SU-DHL-6 (cell line): ENCODE results near the gene LMBRD2.

Source experiments
- H2AFZ ChIP-seq: fragments of 200-600 bp; sonication (generic); 2 replicates; pipeline ENCODE4 v1.6.1; 2014; ENCODE audit warnings: low read depth, mild to moderate bottlenecking, moderate library complexity, mixed read lengths, antibody characterized with exemption, low read length; ENCODE audit not compliant: severe bottlenecking
- H3F3A ChIP-seq: fragments of 200-600 bp; shearing (Covaris generic); 2 replicates; pipeline ENCODE4 v1.6.0; 2016; ENCODE audit warnings: antibody characterized with exemption, mild to moderate bottlenecking; ENCODE audit not compliant: insufficient read depth
- H3K27ac ChIP-seq: fragments of 200-600 bp; sonication (generic); 2 replicates; pipeline ENCODE4 v1.5.1; 2016; ENCODE audit warnings: low read depth, mild to moderate bottlenecking, low read length, moderate library complexity, mixed read lengths
- H3K27me3 ChIP-seq: fragments of 200-600 bp; sonication (generic), shearing (Covaris generic); 2 replicates; pipeline ENCODE4 v1.6.0; 2014; ENCODE audit warnings: mild to moderate bottlenecking, low read length
- H3K36me3 ChIP-seq: fragments of 200-600 bp; sonication (generic); 2 replicates; pipeline ENCODE4 v1.6.1; 2014; ENCODE audit warnings: mild to moderate bottlenecking, low read length, mixed read lengths
- H3K4me2 ChIP-seq: fragments of 300-600, 200-600 bp; shearing (Covaris generic), sonication (generic); 2 replicates; pipeline ENCODE4 v1.6.0; 2014; ENCODE audit warnings: low read length, low read depth, mild to moderate bottlenecking; ENCODE audit not compliant: poor library complexity, severe bottlenecking
- H3K4me3 ChIP-seq: fragments of 200-600 bp; sonication (generic); 2 replicates; pipeline ENCODE4 v1.5.1; 2014; ENCODE audit warnings: antibody characterized with exemption, low read length, mild to moderate bottlenecking, mixed read lengths; ENCODE audit not compliant: insufficient read depth, poor library complexity, severe bottlenecking
- H3K79me2 ChIP-seq: fragments of 200-600 bp; sonication (generic); 2 replicates; pipeline ENCODE4 v1.6.1; 2014; ENCODE audit warnings: mild to moderate bottlenecking, low read length, moderate library complexity; ENCODE audit not compliant: insufficient read depth
- H3K9ac ChIP-seq: fragments of 200-600 bp; sonication (generic); 2 replicates; pipeline ENCODE4 v1.7.0; 2014; ENCODE audit warnings: mild to moderate bottlenecking, low read length
- H3K9me2 ChIP-seq: fragments of 200-600 bp; sonication (generic); replicated peaks from 2 replicates; pipeline ENCODE4 v1.6.1; 2014; ENCODE audit warnings: low read length; ENCODE audit not compliant: insufficient read depth
- H3K9me3 ChIP-seq: fragments of 200-600 bp; sonication (generic); 2 replicates; pipeline ENCODE4 v1.6.1; 2014; ENCODE audit warnings: low read length, mixed read lengths; ENCODE audit not compliant: insufficient read depth
- H4K20me1 ChIP-seq: fragments of 200-600 bp; sonication (generic); 2 replicates; pipeline ENCODE4 v1.6.1; 2014; ENCODE audit warnings: low read depth, mild to moderate bottlenecking, antibody characterized with exemption, low read length, moderate library complexity, mixed read lengths
- CTCF ChIP-seq: fragments of 200-600 bp; sonication (generic); IDR thresholded peaks from one replicate; pipeline ENCODE4 v1.5.1; 2017; ENCODE audit warnings: antibody characterized with exemption, mild to moderate bottlenecking, low read length, moderate library complexity; ENCODE audit not compliant: insufficient read depth, poor library complexity, severe bottlenecking
- EZH2phosphoT487 ChIP-seq: fragments of 200-600 bp; sonication (generic), shearing (Covaris generic); conservative IDR thresholded peaks from 2 replicates; pipeline ENCODE4 v1.6.1; 2018; ENCODE audit warnings: mild to moderate bottlenecking, antibody characterized with exemption, low read length, moderate library complexity, mixed read lengths

Gene LMBRD2

GRCh38 chr5:36174119-36174518 lies 22.4 kb upstream of the LMBRD2 start:
- H3K9ac ChIP-seq = no peak overlapping the region
- H3K36me3 ChIP-seq = peaks cover 67% of the 10 kb centered on the region
- no peak for TF ChIP-seq EZH2phosphoT487
- no peak for TF ChIP-seq CTCF
- H3K9me2 ChIP-seq = no peaks in the 10 kb centered on the region
- H3K9me3 ChIP-seq = no peaks in the 10 kb centered on the region
- H3F3A ChIP-seq = 0 out of 2 replicates have a peak, but pooled peaks cover 7% of the 10 kb centered on the region
- no peak overlapping the region for H3K4me2 ChIP-seq
- no peaks in the 10 kb centered on the region for H3K27me3 ChIP-seq
- H3K79me2 ChIP-seq = no peaks in the 10 kb centered on the region
- no peaks in the 10 kb centered on the region for H4K20me1 ChIP-seq
- H3K4me3 ChIP-seq = no peak overlapping the region
- no peak overlapping the region for H3K27ac ChIP-seq
- H2AFZ ChIP-seq = no peak overlapping the region

GRCh38 chr5:36173426-36173825 lies 21.7 kb upstream of the LMBRD2 start:
- TF ChIP-seq EZH2phosphoT487 = no peak
- no peak for TF ChIP-seq CTCF
- no peaks in the 10 kb centered on the region for H3K79me2 ChIP-seq
- H3K9me2 ChIP-seq = no peaks in the 10 kb centered on the region
- H3K36me3 ChIP-seq = peaks cover 60% of the 10 kb centered on the region
- no peak overlapping the region for H2AFZ ChIP-seq
- no peaks in the 10 kb centered on the region for H3K27me3 ChIP-seq
- H3F3A ChIP-seq = 0 out of 2 replicates have a peak, but pooled peaks cover 7% of the 10 kb centered on the region
- H3K4me2 ChIP-seq = no peak overlapping the region
- no peaks in the 10 kb centered on the region for H4K20me1 ChIP-seq
- no peak overlapping the region for H3K9ac ChIP-seq
- H3K27ac ChIP-seq = no peak overlapping the region
- no peak overlapping the region for H3K4me3 ChIP-seq
- H3K9me3 ChIP-seq = no peaks in the 10 kb centered on the region

GRCh38 chr5:36172599-36172998 lies 20.9 kb upstream of the LMBRD2 start:
- H2AFZ ChIP-seq = no peak overlapping the region
- peaks cover 52% of the 10 kb centered on the region for H3K36me3 ChIP-seq

More at GRCh38 chr5:36172599-36172998, 20.9 kb upstream of the LMBRD2 start:
- H3K27me3 ChIP-seq = no peaks in the 10 kb centered on the region
- H3K27ac ChIP-seq = no peak overlapping the region
- no peak overlapping the region for H3K9ac ChIP-seq
- H4K20me1 ChIP-seq = no peaks in the 10 kb centered on the region
- H3K4me2 ChIP-seq = no peak overlapping the region
- no peak overlapping the region for H3K4me3 ChIP-seq
- H3K79me2 ChIP-seq = no peaks in the 10 kb centered on the region
- 0 out of 2 replicates have a peak, but pooled peaks cover 7% of the 10 kb centered on the region for H3F3A ChIP-seq
- no peaks in the 10 kb centered on the region for H3K9me3 ChIP-seq
- TF ChIP-seq CTCF (no peak), EZH2phosphoT487 (no peak)
- no peaks in the 10 kb centered on the region for H3K9me2 ChIP-seq
